Ishikawa (cell line): Measurements from ENCODE around the gene UGT1A9.

Experiments
- CEBPB ChIP-seq: IDR thresholded peaks from 2 replicates; pipeline ENCODE4 v1.6.1; 2012
- CREB1 ChIP-seq: IDR thresholded peaks from 2 replicates; pipeline ENCODE4 v1.6.1; 2012; ENCODE audit warnings: low read depth
- EGR1 ChIP-seq: IDR thresholded peaks from 2 replicates; pipeline ENCODE4 v1.6.1; 2012
- EP300 ChIP-seq: IDR thresholded peaks from 2 replicates; pipeline ENCODE4 v1.6.1; 2012; ENCODE audit warnings: borderline replicate concordance
- FOXM1 ChIP-seq: IDR thresholded peaks from 2 replicates; pipeline ENCODE4 v1.6.1; 2012; ENCODE audit warnings: low read depth, borderline replicate concordance
- MAX ChIP-seq: IDR thresholded peaks from 2 replicates; pipeline ENCODE4 v1.6.1; 2012
- NFIC ChIP-seq: IDR thresholded peaks from 2 replicates; pipeline ENCODE4 v1.6.1; 2012
- RAD21 ChIP-seq: IDR thresholded peaks from 2 replicates; pipeline ENCODE4 v1.6.1; 2012; ENCODE audit warnings: low read depth
- REST ChIP-seq: IDR thresholded peaks from 2 replicates; pipeline ENCODE4 v1.6.1; 2012; ENCODE audit warnings: low read depth, mild to moderate bottlenecking
- TAF1 ChIP-seq: IDR thresholded peaks from 2 replicates; pipeline ENCODE4 v1.6.1; 2012; ENCODE audit warnings: low read depth, mild to moderate bottlenecking
- TCF12 ChIP-seq: IDR thresholded peaks from 2 replicates; pipeline ENCODE4 v1.6.1; 2012; ENCODE audit warnings: low read depth
- TEAD4 ChIP-seq: IDR thresholded peaks from 2 replicates; pipeline ENCODE4 v1.6.1; 2012
- USF1 ChIP-seq: IDR thresholded peaks from 2 replicates; pipeline ENCODE4 v1.6.1; 2012
- YY1 ChIP-seq: IDR thresholded peaks from 2 replicates; pipeline ENCODE4 v1.6.1; 2012; ENCODE audit warnings: low read depth
- ZBTB7A ChIP-seq: IDR thresholded peaks from 2 replicates; pipeline ENCODE4 v1.6.1; 2012; ENCODE audit warnings: low read depth

Gene UGT1A9

GRCh38 chr2:233643128-233643527 is 28.6 kb upstream of the UGT1A9 start:
- TF ChIP-seq CREB1 (no peak), EGR1 (no peak), RAD21 (peak; percentile 26; the same call in 1 of the 2 replicates)

- no peak for TF ChIP-seq YY1
- TF ChIP-seq EP300, result no peak
- no peak for TF ChIP-seq MAX
- TF ChIP-seq ZBTB7A, result no peak
- TF ChIP-seq EGR1, result no peak
- no peak for TF ChIP-seq TEAD4
- no peak for TF ChIP-seq TCF12
- no peak for TF ChIP-seq NFIC
- TF ChIP-seq USF1, result no peak
- TF ChIP-seq CREB1, result no peak
- no peak for TF ChIP-seq REST
- TF ChIP-seq TAF1, result no peak
- no peak for TF ChIP-seq CEBPB
- TF ChIP-seq RAD21, result no peak
- no peak for TF ChIP-seq FOXM1
Observed at GRCh38 chr2:233650981-233651380, 20.7 kb upstream of the UGT1A9 start.

GRCh38 chr2:233651430-233651829 is 20.3 kb upstream of the UGT1A9 start:
- TF ChIP-seq YY1 (no peak), USF1 (no peak), NFIC (no peak), TCF12 (no peak), ZBTB7A (no peak), CEBPB (no peak), TAF1 (no peak), RAD21 (no peak), EGR1 (no peak), TEAD4 (no peak), EP300 (no peak), MAX (no peak), CREB1 (no peak), FOXM1 (no peak), REST (no peak)

- no peak for TF ChIP-seq REST
- TF ChIP-seq EGR1, result no peak
- TF ChIP-seq TEAD4, result no peak
- TF ChIP-seq NFIC, result no peak
- TF ChIP-seq ZBTB7A, result no peak
- no peak for TF ChIP-seq TCF12
- no peak for TF ChIP-seq CREB1
- no peak for TF ChIP-seq CEBPB
- TF ChIP-seq YY1, result no peak
- no peak for TF ChIP-seq MAX
- TF ChIP-seq USF1, result no peak
- no peak for TF ChIP-seq EP300
- TF ChIP-seq RAD21, result no peak
- TF ChIP-seq TAF1, result no peak
- no peak for TF ChIP-seq FOXM1
Observed at GRCh38 chr2:233654501-233654900, 17.2 kb upstream of the UGT1A9 start.
